Measurements from ENCODE around the gene MEAK7.

The MEAK7 gene

DNA sequence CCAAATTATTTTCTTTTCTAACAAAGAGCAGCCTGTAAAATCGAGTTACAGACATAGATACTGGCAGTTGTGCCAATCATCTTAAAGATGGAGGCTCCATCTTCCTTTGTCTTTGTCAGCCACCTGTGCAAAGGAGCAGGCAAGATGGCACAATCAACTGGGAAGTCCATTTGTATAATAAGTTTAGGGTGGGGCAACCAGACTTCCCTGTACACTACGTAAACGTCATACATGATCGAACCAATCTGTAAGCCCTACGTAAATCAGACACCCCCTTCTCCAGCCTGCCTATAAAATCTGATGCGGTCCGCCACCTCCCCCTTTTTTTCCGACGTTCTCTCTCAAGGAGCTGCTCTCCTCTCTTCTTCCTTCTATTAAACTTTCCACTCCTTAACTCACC is 31.4 kb upstream of the MEAK7 start:
- H3K27ac ChIP-seq (ENCODE audit: low read depth, low read length): no peak overlapping the region
- no peak overlapping the region for H3K4me3 ChIP-seq (ENCODE audit: low read length)
- no peaks in the 10 kb centered on the region for H3F3A ChIP-seq (ENCODE audit: control insufficient read depth, insufficient read depth)

DNA sequence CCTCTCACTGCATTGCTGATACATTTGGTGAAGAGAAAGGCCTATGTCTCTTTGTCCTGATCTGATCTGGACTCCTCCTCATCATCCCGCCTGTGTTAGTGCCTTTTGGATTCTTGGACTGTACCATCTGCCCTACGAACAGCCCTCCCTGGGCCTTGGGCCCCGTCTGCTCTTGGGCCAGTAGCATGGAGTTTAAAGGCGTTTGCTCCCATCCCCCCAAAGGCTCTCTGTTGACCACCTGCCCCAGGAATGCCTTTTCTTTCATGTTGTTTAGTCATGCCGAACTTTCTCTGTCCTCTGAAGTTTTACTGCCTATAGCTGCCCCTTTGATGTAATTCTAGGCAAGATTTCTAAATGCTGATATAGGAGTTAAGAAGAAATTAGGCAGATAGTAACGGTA is 30.9 kb upstream of the MEAK7 start:
- TF ChIP-seq EZH2phosphoT487 (IDR thresholded peaks at IDR 0.05; ENCODE audit: borderline replicate concordance, low read length) (no peak), CTCF (IDR thresholded peaks at IDR 0.05; ENCODE audit: low read depth, low read length, poor library complexity, severe bottlenecking) (no peak)
- Histone ChIP-seq H3K9me3 (ENCODE audit: control insufficient read depth, insufficient read depth, low read length) (no peaks in the 10 kb centered on the region), H3K36me3 (ENCODE audit: control insufficient read depth, low read length) (no peaks in the 10 kb centered on the region), H3K4me1 (ENCODE audit: control insufficient read depth, low read length) (no peaks in the 10 kb centered on the region; the same call in 1 of the 2 replicates), H3K27me3 (ENCODE audit: control insufficient read depth, low read length) (peaks cover 17% of the 10 kb centered on the region), H3K9me2 (replicated peaks; ENCODE audit: control insufficient read depth, low read length) (no peaks in the 10 kb centered on the region), H3K79me2 (ENCODE audit: control insufficient read depth, low read length) (no peaks in the 10 kb centered on the region), H4K20me1 (ENCODE audit: control insufficient read depth, insufficient read depth, low read depth, low read length) (no peaks in the 10 kb centered on the region), H3F3A (ENCODE audit: control insufficient read depth, insufficient read depth) (no peaks in the 10 kb centered on the region), H3K4me2 (ENCODE audit: low read length) (no peak overlapping the region), H3K4me3 (ENCODE audit: low read length) (no peak overlapping the region), H3K27ac (ENCODE audit: low read depth, low read length) (no peak overlapping the region)

More for the DNA sequence above, 31.4 kb upstream of the MEAK7 start:
- Histone ChIP-seq H3K9me2 (replicated peaks; ENCODE audit: control insufficient read depth, low read length) (no peaks in the 10 kb centered on the region), H3K36me3 (ENCODE audit: control insufficient read depth, low read length) (no peaks in the 10 kb centered on the region), H3K79me2 (ENCODE audit: control insufficient read depth, low read length) (no peaks in the 10 kb centered on the region), H3K27me3 (ENCODE audit: control insufficient read depth, low read length) (peaks cover 17% of the 10 kb centered on the region), H3K4me2 (ENCODE audit: low read length) (no peak overlapping the region), H3K9me3 (ENCODE audit: control insufficient read depth, insufficient read depth, low read length) (no peaks in the 10 kb centered on the region), H4K20me1 (ENCODE audit: control insufficient read depth, insufficient read depth, low read depth, low read length) (no peaks in the 10 kb centered on the region), H3K4me1 (ENCODE audit: control insufficient read depth, low read length) (no peaks in the 10 kb centered on the region; the same call in 1 of the 2 replicates)
- TF ChIP-seq EZH2phosphoT487 (IDR thresholded peaks at IDR 0.05; ENCODE audit: borderline replicate concordance, low read length) (no peak), CTCF (IDR thresholded peaks at IDR 0.05; ENCODE audit: low read depth, low read length, poor library complexity, severe bottlenecking) (no peak)

GRCh38 chr16:84534815-84535214 is 30.4 kb upstream of the MEAK7 start:
- no peaks in the 10 kb centered on the region for H3K79me2 ChIP-seq (ENCODE audit: control insufficient read depth, low read length)
- H3K9me3 ChIP-seq (ENCODE audit: control insufficient read depth, insufficient read depth, low read length): peaks cover 1% of the 10 kb centered on the region; the same call in 1 of the 2 replicates
- H3K9me2 ChIP-seq (replicated peaks; ENCODE audit: control insufficient read depth, low read length): no peaks in the 10 kb centered on the region
- H3K27me3 ChIP-seq (ENCODE audit: control insufficient read depth, low read length): peaks cover 17% of the 10 kb centered on the region
- no peaks in the 10 kb centered on the region for H3F3A ChIP-seq (ENCODE audit: control insufficient read depth, insufficient read depth)
- H3K36me3 ChIP-seq (ENCODE audit: control insufficient read depth, low read length): no peaks in the 10 kb centered on the region
- no peak overlapping the region for H3K27ac ChIP-seq (ENCODE audit: low read depth, low read length)
- no peak overlapping the region for H3K4me2 ChIP-seq (ENCODE audit: low read length)
- TF ChIP-seq CTCF (IDR thresholded peaks at IDR 0.05; ENCODE audit: low read depth, low read length, poor library complexity, severe bottlenecking) (no peak), EZH2phosphoT487 (IDR thresholded peaks at IDR 0.05; ENCODE audit: borderline replicate concordance, low read length) (no peak)
- no peaks in the 10 kb centered on the region; the same call in 1 of the 2 replicates for H3K4me1 ChIP-seq (ENCODE audit: control insufficient read depth, low read length)
- no peaks in the 10 kb centered on the region for H4K20me1 ChIP-seq (ENCODE audit: control insufficient read depth, insufficient read depth, low read depth, low read length)
- no peak overlapping the region for H3K4me3 ChIP-seq (ENCODE audit: low read length)

Measured in DOHH2 (cell line).